ENCODE data around the gene OLIG1. TPM values are rescaled to one million over a fixed set of nuclear protein-coding genes. Genes with fewer than 3 reads are reported as not detected.

Gene OLIG1
- total RNA-seq, 4 donors from 2014 or later = 1.4 TPM; not detected in 2

- Histone ChIP-seq H3K27me3 (peaks cover 81 to 92% (median 81%) of the 10 kb centered on the region in 3 donors), H3K36me3 (no peaks in the 10 kb centered on the region), H3K27ac (no peak overlapping the region), H3K4me3 (no peak overlapping the region), H3K4me1 (peaks cover 14 to 15% of the 10 kb centered on the region in 2 donors), H3K9me3 (no peaks in the 10 kb centered on the region)
- TF ChIP-seq, protein P1, sequence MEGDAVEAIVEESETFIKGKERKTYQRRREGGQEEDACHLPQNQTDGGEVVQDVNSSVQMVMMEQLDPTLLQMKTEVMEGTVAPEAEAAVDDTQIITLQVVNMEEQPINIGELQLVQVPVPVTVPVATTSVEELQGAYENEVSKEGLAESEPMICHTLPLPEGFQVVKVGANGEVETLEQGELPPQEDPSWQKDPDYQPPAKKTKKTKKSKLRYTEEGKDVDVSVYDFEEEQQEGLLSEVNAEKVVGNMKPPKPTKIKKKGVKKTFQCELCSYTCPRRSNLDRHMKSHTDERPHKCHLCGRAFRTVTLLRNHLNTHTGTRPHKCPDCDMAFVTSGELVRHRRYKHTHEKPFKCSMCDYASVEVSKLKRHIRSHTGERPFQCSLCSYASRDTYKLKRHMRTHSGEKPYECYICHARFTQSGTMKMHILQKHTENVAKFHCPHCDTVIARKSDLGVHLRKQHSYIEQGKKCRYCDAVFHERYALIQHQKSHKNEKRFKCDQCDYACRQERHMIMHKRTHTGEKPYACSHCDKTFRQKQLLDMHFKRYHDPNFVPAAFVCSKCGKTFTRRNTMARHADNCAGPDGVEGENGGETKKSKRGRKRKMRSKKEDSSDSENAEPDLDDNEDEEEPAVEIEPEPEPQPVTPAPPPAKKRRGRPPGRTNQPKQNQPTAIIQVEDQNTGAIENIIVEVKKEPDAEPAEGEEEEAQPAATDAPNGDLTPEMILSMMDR (IDR thresholded peaks at IDR 0.05 in 4 of 5, conservative IDR thresholded peaks at IDR 0.05 in 1 of 5) = no peak
- no peak for TF ChIP-seq POLR2A (IDR thresholded peaks at IDR 0.05)
- no peak for DNase-seq
- in situ Hi-C loops (cut with MboI; ENCODE audit: low sequenced_read_pairs in 4 of 4) (no loop called here), intact Hi-C loops (cut with DNase I; ENCODE audit: low total_unique reads) (no loop called here)
- no peak for ATAC-seq
Measured at GRCh38 chr21:33027401-33028286, 42.3 kb upstream of the OLIG1 start.

DNA sequence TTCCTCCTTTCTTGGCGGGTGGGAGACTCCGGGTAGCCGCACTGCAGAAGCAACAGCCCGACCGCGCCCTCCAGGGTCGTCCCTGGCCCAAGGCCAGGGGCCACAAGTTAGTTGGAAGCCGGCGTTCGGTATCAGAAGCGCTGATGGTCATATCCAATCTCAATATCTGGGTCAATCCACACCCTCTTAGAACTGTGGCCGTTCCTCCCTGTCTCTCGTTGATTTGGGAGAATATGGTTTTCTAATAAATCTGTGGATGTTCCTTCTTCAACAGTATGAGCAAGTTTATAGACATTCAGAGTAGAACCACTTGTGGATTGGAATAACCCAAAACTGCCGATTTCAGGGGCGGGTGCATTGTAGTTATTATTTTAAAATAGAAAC is 41.7 kb upstream of the OLIG1 start:
- H3K4me3 ChIP-seq = no peak overlapping the region
- intact Hi-C loops (cut with DNase I; ENCODE audit: low total_unique reads) = no loop called here
- TF ChIP-seq, protein P1 (IDR thresholded peaks at IDR 0.05 in 4 of 5, conservative IDR thresholded peaks at IDR 0.05 in 1 of 5) = no peak
- TF ChIP-seq POLR2A (IDR thresholded peaks at IDR 0.05) = no peak
- H3K27ac ChIP-seq = no peak overlapping the region
- H3K36me3 ChIP-seq = no peaks in the 10 kb centered on the region
- no peaks in the 10 kb centered on the region for H3K9me3 ChIP-seq
- ATAC-seq (no peak), DNase-seq (no peak)
- H3K4me1 ChIP-seq = peaks cover 10 to 12% of the 10 kb centered on the region in 2 donors
- in situ Hi-C loops (cut with MboI; ENCODE audit: low sequenced_read_pairs in 4 of 4) = no loop called here
- peaks cover 74 to 89% (median 81%) of the 10 kb centered on the region in 3 donors for H3K27me3 ChIP-seq

- intact Hi-C loops (cut with DNase I; ENCODE audit: low total_unique reads) (no loop called here), in situ Hi-C loops (cut with MboI; ENCODE audit: low sequenced_read_pairs in 4 of 4) (no loop called here)
- DNase-seq (no peak), ATAC-seq (no peak)
- H3K36me3 ChIP-seq = no peaks in the 10 kb centered on the region
- TF ChIP-seq POLR2A (IDR thresholded peaks at IDR 0.05) = no peak
- TF ChIP-seq, protein P1 (IDR thresholded peaks at IDR 0.05 in 4 of 5, conservative IDR thresholded peaks at IDR 0.05 in 1 of 5) = no peak
- H3K27ac ChIP-seq = no peak overlapping the region
- H3K9me3 ChIP-seq = no peaks in the 10 kb centered on the region
- no peak overlapping the region for H3K4me3 ChIP-seq
- peaks cover 72 to 89% (median 81%) of the 10 kb centered on the region in 3 donors for H3K27me3 ChIP-seq
- H3K4me1 ChIP-seq = peaks cover 5 to 9% of the 10 kb centered on the region in 2 donors
Measured at GRCh38 chr21:33028773-33029384, 41.1 kb upstream of the OLIG1 start.

DNA sequence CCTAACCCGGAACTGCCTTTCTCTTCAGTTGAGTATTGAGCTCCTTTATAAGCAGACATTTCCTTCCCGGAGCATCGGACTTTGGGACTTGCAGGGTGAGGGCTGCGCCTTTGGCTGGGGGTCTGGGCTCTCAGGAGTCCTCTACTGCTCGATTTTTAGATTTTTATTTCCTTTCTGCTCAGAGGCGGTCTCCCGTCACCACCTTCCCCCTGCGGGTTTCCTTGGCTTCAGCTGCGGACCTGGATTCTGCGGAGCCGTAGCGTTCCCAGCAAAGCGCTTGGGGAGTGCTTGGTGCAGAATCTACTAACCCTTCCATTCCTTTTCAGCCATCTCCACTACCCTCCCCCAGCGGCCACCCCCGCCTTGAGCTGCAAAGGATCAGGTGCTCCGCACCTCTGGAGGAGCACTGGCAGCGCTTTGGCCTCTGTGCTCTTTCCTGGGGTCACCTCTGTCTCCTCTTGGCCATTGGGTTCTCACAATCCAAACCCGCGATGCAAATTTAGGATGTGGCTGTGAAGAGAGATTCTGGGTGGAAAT is 40.5 kb upstream of the OLIG1 start:
- no peak overlapping the region for H3K4me3 ChIP-seq
- ATAC-seq = no peak
- peaks cover 5 to 7% of the 10 kb centered on the region in 2 donors for H3K4me1 ChIP-seq
- no peaks in the 10 kb centered on the region for H3K36me3 ChIP-seq
- peaks cover 71 to 84% (median 75%) of the 10 kb centered on the region in 3 donors for H3K27me3 ChIP-seq
- intact Hi-C loops (cut with DNase I; ENCODE audit: low total_unique reads) (no loop called here), in situ Hi-C loops (cut with MboI; ENCODE audit: low sequenced_read_pairs in 4 of 4) (no loop called here)
- no peak overlapping the region for H3K27ac ChIP-seq
- H3K9me3 ChIP-seq = no peaks in the 10 kb centered on the region
- no peak for TF ChIP-seq POLR2A (IDR thresholded peaks at IDR 0.05)
- TF ChIP-seq, protein P1 (IDR thresholded peaks at IDR 0.05 in 4 of 5, conservative IDR thresholded peaks at IDR 0.05 in 1 of 5) = no peak
- DNase-seq = no peak

Data from gastrocnemius medialis (tissue), 4 donors.